Right cardiac atrium (tissue), 5 donors: ENCODE measurements around the gene SLC25A17. TPM values are rescaled to one million over a fixed set of nuclear protein-coding genes. Genes with fewer than 3 reads are reported as not detected.

Experiments
- microRNA-seq, 2 donors: library from miRNA; unstranded; fragments of <30 nt; microRNA quantifications; one replicate each; pipeline ENCODE4 v1.2.0, GENCODE V29; 2020 to 2021
- polyA plus RNA-seq: library from polyadenylated mRNA; stranded (reverse); fragments of 200-250 nt; gene quantifications from one replicate; pipeline ENCODE4 v1.2.3, GENCODE V29; 2013
- total RNA-seq, 4 donors: library from RNA; stranded (reverse); fragmentation: NEBNext Ultra II Directional; extraction: Animal tissue kit (Norgen Biotek cat#: 25700); gene quantifications; one replicate each; pipeline ENCODE4 v1.2.1, GENCODE V29; 2021
- donor health status: healthy with polysubstance abuse.
- donor health status: DM: no; HTN: yes; CAD: no.
- donor health status: DM: no; HTN: no; CAD: no.
- donor health status: DM: no; HTN: yes; CAD: no; lungs with severe emphysema.
- donor health status: DM: yes; HTN: yes; CAD: no.

SLC25A17 gene
- total and polyA plus RNA-seq, 5 donors: 3.7 to 7.5 (median 4.7) TPM

Small RNAs within 50 kb of the gene (microRNA-seq; reads per million reads assigned to microRNA genes)
- 0 to 0.84 reads per million in 2 donors for gene MIR4766

Other genes starting within 250 kb of the SLC25A17 start
- gene MRTFA, start 182.6 kb downstream of the SLC25A17 start, total RNA-seq: 10 to 100 TPM; 29.3 to 40.2 (median 31.8) TPM
- gene MRTFA, start 182.6 kb downstream of the SLC25A17 start, polyA plus RNA-seq: 22.2 TPM
- 1 to 10 TPM; 1.3 to 3.2 (median 2.1) TPM for gene MCHR1, start 139.9 kb downstream of the SLC25A17 start, total RNA-seq
- 2.0 TPM for gene MCHR1, start 139.9 kb downstream of the SLC25A17 start, polyA plus RNA-seq
- gene ST13, start 37.3 kb upstream of the SLC25A17 start, total RNA-seq: 100 to 1,000 TPM; 178 to 223 (median 202) TPM
- gene ST13, start 37.3 kb upstream of the SLC25A17 start, polyA plus RNA-seq: 71.1 TPM
- gene XPNPEP3, start 37.8 kb upstream of the SLC25A17 start, total RNA-seq: 10 to 100 TPM; 17.3 to 25.6 (median 22.2) TPM
- gene XPNPEP3, start 37.8 kb upstream of the SLC25A17 start, polyA plus RNA-seq: 7.1 TPM
- gene DNAJB7, start 42.8 kb upstream of the SLC25A17 start, total RNA-seq: not detected
- not detected for gene DNAJB7, start 42.8 kb upstream of the SLC25A17 start, polyA plus RNA-seq
- gene RBX1, start 132.0 kb upstream of the SLC25A17 start, total RNA-seq: 10 to 100 TPM; 52.6 to 65.6 (median 58.2) TPM
- gene RBX1, start 132.0 kb upstream of the SLC25A17 start, polyA plus RNA-seq: 102 TPM